ENCODE results near the gene ISOC2.

- TF ChIP-seq USF2 (IDR thresholded peaks at IDR 0.05) (no peak), CTCF (IDR thresholded peaks at IDR 0.05) (no peak), HEYL (CRISPR knock-in tag; IDR thresholded peaks at IDR 0.05) (no peak), PBX3 (IDR thresholded peaks at IDR 0.05) (no peak), POLR2A (IDR thresholded peaks at IDR 0.05; ENCODE audit: low read length) (no peak), REST (IDR thresholded peaks at IDR 0.05) (no peak), FOSL2 (IDR thresholded peaks at IDR 0.05) (no peak), FOSL2 (CRISPR knock-in tag; IDR thresholded peaks at IDR 0.05) (no peak), HOXA7 (CRISPR knock-in tag; IDR thresholded peaks at IDR 0.05) (no peak), CHD4 (IDR thresholded peaks at IDR 0.05; ENCODE audit: borderline replicate concordance) (no peak)
Observed at GRCh38 chr19:55479045-55479444, 17.6 kb upstream of the ISOC2 start.

Data from A549 (cell line).